GM23248 (cell line): ENCODE data around the gene SKIC3.

Experiments used
- EZH2 ChIP-seq: fragments of 200-600 bp; sonication (generic); IDR thresholded peaks from 2 replicates; pipeline ENCODE4 v1.6.1; 2018; ENCODE audit warnings: antibody characterized with exemption, mild to moderate bottlenecking; ENCODE audit not compliant: insufficient read depth, poor library complexity, severe bottlenecking
- EZH2phosphoT487 ChIP-seq: fragments of 200-600 bp; sonication (generic); IDR thresholded peaks from 2 replicates; pipeline ENCODE4 v1.6.1; 2018; ENCODE audit warnings: antibody characterized with exemption, moderate library complexity, mild to moderate bottlenecking, low read depth; ENCODE audit not compliant: insufficient read depth

DNA sequence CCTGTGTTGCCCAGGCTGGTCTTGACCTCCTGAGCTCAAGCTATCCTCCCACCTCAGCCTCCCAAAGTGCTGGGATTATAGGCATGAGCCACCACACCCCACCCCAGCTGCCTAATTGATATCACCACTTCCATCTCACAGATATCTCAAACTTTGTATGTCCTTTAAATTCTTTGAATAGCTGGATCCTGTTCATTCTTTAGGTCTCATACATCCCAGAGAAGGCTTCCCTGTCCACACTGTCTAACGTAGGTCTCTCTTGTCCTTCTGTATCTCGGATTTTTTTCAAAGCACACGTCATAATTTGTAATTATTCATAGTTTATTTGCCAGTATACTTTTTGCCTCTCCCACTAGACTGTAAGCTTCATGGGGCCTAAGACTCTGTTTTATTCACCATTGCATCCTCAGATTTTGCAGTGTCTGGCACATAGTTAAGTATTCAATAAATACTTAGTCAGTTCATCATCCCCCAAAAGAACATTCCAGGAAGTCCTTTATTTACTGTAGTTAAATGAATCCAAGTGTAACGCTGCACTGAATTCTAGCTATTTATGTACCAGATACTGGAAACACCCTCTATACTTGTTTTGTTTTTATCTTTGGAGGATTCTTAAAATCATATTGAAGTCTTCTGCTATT is 10.6 kb upstream of the SKIC3 start:
- no peak for TF ChIP-seq EZH2
- TF ChIP-seq EZH2phosphoT487: no peak
